DMS79 (cell line): ENCODE measurements around the gene MOV10.
A peak's percentile ranks its signal among the peaks of the same experiment; 100 is the strongest.
"Not testable (repeated sequence)": the region's sequence is repeated elsewhere in the genome, so short reads cannot be mapped to it uniquely, and the experiment has no call there.

Experiments
- DNase-seq: peaks from one replicate; lab custom pipeline; 2025; lab: John Stamatoyannopoulos, UW

MOV10 gene

GRCh38 chr1:112674440-112674985 is at the start of gene MOV10:
Gene MOV10, plus strand, starts transcription at chr1:112674659. Its CDS starts 254 bp downstream, at chr1:112674913.
- DNase-seq = peak; percentile 63

GRCh38 chr1:112625696-112626095 is 48.8 kb upstream of the MOV10 start:
- no peak for DNase-seq

- no peak for DNase-seq
Measured at GRCh38 chr1:112626193-112626592, 48.3 kb upstream of the MOV10 start.

GRCh38 chr1:112626887-112627286 is 47.6 kb upstream of the MOV10 start:
- no peak for DNase-seq

- no peak for DNase-seq
Measured at GRCh38 chr1:112628516-112628915, 45.9 kb upstream of the MOV10 start.

GRCh38 chr1:112629256-112629655 is 45.2 kb upstream of the MOV10 start:
- no peak for DNase-seq

GRCh38 chr1:112633628-112634027 is 40.8 kb upstream of the MOV10 start:
- DNase-seq = no peak

GRCh38 chr1:112634367-112634766 is 40.1 kb upstream of the MOV10 start:
- DNase-seq = no peak

GRCh38 chr1:112636056-112636455 is 38.4 kb upstream of the MOV10 start:
- DNase-seq = no peak

- DNase-seq = no peak
Measured at GRCh38 chr1:112636597-112637253, 37.7 kb upstream of the MOV10 start.

- DNase-seq = no peak
Measured at GRCh38 chr1:112637254-112638109, 37.0 kb upstream of the MOV10 start.

- DNase-seq = no peak
Measured at GRCh38 chr1:112638110-112638428, 36.4 kb upstream of the MOV10 start.

GRCh38 chr1:112640437-112640836 is 34.0 kb upstream of the MOV10 start:
- DNase-seq = not testable (repeated sequence)

- no peak for DNase-seq
Measured at GRCh38 chr1:112643080-112643479, 31.4 kb upstream of the MOV10 start.

GRCh38 chr1:112646225-112646624 is 28.2 kb upstream of the MOV10 start:
- DNase-seq = no peak

- DNase-seq = no peak
Measured at GRCh38 chr1:112651205-112651604, 23.3 kb upstream of the MOV10 start.

- DNase-seq = no peak
Measured at GRCh38 chr1:112665857-112666256, 8.6 kb upstream of the MOV10 start.

GRCh38 chr1:112666946-112667345 is 7.5 kb upstream of the MOV10 start:
- DNase-seq = no peak

- no peak for DNase-seq
Measured at GRCh38 chr1:112672009-112672408, 2.5 kb upstream of the MOV10 start.

GRCh38 chr1:112672842-112673241 is 1.6 kb upstream of the MOV10 start:
- no peak for DNase-seq

- DNase-seq = no peak
Measured at GRCh38 chr1:112673592-112674439, 643 bp upstream of the MOV10 start.

- DNase-seq = no peak
Measured at GRCh38 chr1:112674986-112675727, 698 bp downstream of the MOV10 start.
